ENCODE results near the gene KRT82.
"Not testable (repeated sequence)": the region's sequence is repeated elsewhere in the genome, so short reads cannot be mapped to it uniquely, and the experiment has no call there.

Gene KRT82

DNA sequence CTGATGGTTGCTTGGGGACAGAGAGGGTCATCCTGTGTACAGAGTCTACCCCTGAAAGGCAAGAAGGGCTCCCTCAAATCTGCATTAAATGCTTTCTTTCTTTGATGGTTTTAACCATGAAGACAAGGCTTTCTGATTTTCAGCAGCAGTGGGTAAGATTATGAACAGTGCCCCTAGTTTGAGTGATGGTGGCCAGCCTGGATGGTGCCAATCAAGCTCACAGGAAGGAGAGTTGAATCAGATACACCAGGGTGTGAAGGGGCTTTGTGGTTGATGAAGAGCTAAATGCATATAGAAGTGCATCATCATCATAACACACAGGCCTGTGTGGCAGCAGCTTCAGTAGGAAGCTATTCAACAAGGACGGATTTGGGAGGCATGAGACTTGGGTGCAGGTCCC, 44.6 kb downstream of the KRT82 start:
- no peak for DNase-seq (ENCODE audit: low read depth, low spot score)

DNA sequence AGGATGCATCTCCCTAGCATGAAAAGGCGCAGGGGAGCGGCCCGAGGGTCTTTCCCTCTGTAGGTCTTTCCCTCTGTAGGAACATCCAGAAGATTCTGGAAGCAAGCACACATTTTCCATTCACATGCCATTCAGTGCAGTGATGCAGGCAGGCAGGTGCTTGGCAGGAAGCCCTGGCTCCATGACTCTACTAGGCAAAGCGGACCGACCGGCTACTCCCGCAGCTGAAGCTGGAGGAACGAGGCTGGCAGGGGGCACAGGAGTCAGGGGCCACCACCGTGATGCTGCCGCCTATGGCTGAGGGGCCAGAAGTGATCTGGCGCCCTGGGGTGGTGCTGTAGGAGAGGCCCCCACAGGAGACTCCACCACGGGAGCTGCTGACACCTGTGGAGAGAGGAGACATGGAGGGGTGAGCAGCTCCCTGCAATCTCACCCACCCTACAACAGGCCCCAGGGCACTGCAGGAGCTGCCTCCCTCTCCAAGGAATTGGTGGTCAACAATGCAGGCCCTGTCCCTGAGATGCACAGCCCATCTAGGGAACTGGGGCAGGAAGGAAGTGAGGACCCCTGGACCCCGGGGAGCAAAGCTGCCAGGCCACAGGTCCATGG, 45.4 kb downstream of the KRT82 start:
- no peak for DNase-seq (ENCODE audit: low read depth, low spot score)

DNA sequence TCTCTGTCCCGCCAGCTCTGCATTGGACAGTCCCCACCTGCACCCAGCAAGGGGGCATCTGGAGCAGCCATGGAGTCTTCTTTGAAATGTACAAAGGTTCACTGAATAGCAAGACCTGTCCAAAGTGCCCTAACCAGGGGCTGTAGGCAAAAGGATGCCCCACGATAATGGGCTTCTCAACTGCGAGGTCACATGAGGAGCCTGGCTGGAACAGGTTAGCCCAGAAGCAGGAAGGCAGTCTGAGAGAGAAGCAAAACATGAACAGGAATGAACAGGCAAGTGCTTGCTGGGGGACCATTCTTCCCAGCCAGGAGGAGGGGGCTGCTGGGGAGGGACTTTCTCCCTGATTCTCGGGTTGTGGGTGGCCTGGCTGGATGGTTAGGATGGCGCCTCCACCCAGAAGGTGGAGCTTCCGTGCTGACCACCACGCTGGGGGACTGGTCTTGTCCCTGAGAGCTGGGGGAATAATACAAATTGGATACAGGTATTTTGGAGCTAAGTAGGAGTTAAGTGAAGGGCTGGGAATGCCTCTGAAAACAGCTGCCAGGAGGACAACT, 46.0 kb downstream of the KRT82 start:
- DNase-seq (ENCODE audit: low read depth, low spot score): no peak

DNA sequence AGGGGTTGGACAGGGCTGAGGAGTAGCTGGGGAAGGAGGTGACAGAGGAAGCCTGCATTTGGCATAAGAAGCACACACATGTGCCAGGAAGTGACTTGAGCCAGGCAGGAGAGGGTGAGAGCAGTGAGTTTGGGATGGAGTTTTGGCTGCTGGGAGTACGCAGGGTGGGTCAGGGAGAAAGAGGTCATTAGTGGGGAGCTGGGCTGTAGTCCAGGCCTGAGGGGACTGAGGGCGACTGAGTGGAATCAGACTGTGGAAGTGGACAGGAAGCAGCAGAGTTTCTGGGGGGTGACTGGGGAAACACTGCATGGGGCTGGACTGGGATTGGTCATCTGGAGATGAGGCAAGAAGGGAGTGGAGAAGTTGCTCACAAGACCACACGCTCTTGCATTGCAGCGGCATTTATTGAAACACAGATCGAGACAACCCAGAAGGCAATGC, 46.5 kb downstream of the KRT82 start:
- no peak for DNase-seq (ENCODE audit: low read depth, low spot score)

DNA sequence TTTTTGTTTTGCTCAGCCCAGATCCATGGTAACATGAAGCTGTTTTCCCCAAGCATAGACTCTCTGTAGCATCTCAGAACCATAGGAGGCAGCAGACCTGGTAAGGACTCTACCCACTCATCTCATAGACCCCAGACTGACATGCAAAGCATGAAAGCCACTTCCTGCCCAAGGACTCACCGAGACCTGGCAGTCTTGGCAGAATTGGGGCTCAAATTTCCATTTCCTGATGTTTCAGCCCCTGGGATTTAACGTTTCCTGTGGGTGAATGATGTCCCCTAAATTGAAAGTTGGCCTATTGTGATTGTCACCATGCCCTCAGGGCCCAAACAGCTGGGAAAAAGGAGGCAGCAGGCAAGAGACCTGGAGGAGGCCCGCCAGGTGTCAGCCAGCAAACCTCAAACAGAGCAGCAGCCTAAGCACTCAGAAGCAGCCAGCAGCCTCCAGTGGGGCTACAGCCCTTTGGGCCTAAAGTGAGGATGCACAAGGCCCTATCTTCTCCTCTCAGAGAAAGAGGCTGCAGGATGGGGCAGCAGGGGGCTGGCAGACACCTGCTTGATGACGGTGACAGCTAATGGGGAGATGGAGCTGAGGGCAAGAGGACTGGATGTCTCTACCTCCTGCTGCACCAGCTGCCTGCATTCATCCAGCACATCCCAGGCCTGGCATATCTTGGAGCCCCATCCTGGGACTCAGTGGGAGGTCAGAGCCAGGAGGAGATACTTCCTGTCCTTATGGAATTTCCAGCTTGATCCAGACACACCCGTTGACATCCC, 47.4 kb downstream of the KRT82 start:
- no peak for DNase-seq (ENCODE audit: low read depth, low spot score)

- no peak for DNase-seq (ENCODE audit: low read depth, low spot score)
Measured at GRCh38 chr12:52356762-52357580, 49.2 kb downstream of the KRT82 start.

DNA sequence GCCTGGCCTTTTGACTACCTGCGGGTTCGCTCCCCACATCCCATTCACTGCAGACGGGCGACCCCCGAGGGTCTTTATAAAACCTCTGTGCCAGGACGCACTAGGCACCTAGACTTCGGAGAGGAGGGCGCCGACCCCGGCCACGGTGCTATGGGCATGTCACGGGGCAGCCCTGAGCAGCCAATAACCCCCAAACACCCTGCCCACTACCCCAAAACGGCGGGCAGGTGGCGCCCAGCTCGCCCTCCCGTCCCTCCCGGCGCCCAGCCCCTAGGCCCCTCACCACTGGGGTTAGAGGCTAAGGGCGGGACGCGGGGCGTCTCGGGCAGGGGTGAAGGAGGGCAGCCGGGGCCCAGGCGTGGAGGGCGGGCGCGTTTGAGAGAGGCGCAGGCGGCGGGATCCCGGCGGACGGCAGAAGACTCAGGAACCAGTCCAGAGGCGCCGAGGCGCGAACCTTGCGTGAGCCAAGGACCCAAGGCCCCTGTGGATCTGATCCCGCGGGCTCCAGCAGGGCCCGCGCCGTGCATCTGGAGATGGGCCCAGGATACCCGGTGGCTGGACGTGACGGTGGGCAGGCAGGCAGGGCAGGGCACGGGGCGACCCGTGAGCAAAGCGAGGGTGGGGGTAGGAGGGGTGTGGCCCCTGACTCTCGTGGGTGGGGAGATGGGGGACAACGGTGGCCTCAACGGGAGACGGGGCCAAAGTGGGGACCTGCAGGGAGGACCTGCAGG, 49.9 kb downstream of the KRT82 start:
- no peak for DNase-seq (ENCODE audit: low read depth, low spot score)

GRCh38 chr12:52355176-52355575, 51.0 kb downstream of the KRT82 start:
- DNase-seq (ENCODE audit: low read depth, low spot score): no peak

- no peak for DNase-seq (ENCODE audit: low read depth, low spot score)
Measured at GRCh38 chr12:52354200-52354599, 51.9 kb downstream of the KRT82 start.

DNA sequence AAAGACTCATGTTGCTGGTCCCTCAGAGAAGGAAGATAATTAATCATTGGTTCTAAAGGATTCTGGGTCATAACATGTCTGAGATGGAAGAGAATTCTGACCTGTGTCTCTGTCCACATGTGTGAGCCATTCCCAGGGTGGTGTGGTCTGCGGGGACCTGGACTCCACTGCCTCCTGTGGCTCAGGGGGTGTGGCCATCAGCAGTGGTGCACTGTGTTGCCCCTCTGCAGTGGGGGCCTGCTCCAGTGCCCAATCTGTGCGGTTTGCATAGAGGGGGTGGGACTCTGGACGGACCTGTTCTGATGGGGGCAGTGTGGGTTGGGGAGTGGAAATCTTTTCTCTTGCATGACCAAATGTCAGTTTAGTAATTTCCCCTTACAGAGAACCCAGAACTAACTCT, 52.4 kb downstream of the KRT82 start:
- no peak for DNase-seq (ENCODE audit: low read depth, low spot score)

DNA sequence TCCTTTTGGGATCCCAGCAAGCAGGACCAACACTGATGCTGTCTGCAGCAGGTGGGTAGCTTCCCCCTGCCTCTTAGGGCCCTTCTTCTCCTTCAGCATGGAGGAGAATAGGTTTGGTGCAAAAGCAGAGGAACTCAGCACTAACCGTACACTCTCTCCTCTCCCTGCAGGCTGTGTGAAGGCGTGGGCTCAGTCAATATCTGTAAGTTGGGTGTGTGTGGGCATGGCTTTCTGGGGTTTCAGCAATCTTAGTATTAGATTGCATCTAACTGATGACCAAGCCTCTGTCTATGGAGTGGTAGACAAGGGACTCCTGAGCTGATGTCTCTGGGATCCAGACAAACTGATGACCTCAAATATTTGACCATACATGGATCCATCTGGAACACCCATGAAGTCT, 53.2 kb downstream of the KRT82 start:
- no peak for DNase-seq (ENCODE audit: low read depth, low spot score)

- no peak for DNase-seq (ENCODE audit: low read depth, low spot score)
Measured at GRCh38 chr12:52351196-52352059, 54.7 kb downstream of the KRT82 start.

DNA sequence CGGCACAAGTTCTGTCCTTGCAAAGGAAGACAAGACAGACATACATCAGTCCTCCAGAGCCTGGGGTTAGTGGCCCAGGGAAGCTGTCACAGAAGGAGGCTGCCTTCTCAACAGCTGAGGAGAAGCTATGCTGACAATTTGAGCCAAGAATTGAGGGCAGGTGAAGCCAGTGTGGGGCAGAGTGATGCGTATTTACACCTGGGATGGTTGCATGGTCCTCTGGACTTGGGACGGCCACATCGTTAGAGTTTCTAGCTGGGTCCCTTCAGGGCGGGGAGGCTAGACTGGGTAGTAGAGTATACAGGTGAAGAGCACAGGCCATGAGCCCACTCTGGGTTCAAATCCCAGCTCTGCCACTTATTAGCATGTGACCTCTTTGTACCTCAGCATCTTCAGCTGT, 55.3 kb downstream of the KRT82 start:
- DNase-seq (ENCODE audit: low read depth, low spot score): no peak

DNA sequence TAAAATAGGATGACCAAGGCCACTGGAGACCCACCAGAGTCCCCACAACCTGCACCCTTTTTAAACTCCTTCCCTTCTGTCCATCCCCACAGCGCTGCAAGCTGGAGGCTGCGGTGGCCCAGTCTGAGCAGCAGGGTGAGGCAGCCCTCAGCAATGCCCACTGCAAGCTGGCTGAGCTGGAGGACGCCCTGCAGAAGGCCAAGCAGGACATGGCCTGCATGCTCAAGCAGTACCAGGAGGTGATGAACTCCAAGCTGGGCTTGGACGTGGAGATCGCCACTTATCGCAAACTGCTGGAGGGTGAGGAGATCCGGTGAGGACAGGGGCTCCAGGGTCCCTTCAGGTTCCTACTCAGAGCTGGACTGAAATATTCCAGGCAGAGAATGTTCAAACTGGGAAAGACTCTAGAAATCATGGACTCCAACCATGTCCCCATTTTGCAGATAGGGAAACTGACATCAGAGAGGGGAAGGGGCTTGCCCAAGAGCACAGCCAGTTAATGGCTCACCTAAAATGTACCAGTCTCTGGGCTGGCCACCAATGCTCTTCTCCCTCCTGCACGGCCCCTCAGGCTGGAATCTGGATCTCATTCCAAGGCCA, 56.0 kb downstream of the KRT82 start:
- no peak for DNase-seq (ENCODE audit: low read depth, low spot score)

GRCh38 chr12:52349196-52349595, 56.9 kb downstream of the KRT82 start:
- DNase-seq (ENCODE audit: low read depth, low spot score): no peak

DNA sequence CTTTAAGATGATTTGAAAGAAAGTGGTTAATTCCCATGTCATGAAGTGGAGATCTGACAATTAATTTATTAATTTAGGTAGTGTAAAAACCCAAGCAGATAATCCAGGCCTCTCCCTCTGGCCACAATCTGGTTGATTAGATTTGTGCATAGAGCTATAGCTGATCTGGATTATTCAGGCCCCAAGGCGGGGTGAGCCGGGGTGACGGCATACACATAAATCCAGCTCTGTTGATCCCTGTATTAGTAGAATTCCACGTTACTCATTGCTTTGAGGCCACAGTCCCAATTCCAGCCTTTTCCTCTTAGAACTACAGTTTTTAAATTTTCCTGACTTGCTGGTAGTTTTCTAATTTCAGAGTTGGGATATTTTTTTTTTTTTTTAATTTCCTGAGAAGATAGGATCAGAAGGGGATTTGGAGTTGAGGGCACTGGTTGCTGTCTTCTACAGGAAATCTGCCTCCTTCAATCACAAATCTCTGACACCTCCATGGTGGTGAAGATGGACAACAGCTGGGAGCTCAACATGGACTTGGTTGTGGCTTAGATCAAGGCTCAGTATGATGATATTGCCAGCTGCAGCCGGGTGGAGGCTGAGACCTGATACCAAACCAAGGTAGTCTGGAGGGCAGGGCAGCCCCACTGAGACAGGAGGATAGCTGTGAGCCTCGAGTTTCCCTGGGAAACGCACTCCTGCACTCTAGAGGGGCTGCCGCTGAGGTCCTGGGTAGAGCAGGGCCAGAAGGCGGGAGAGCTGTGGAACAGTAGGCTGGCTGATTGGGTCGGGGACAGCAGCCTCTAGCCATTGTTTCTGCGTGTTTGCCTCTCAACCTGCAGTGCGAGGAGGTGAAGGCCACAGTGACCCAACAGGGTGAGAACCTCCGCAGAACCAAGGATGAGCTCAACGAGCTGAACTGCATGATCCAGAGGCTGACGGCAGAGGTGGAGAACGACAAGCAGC, 58.3 kb downstream of the KRT82 start:
- DNase-seq (ENCODE audit: low read depth, low spot score): no peak

GRCh38 chr12:52347016-52347415, 59.1 kb downstream of the KRT82 start:
- no peak for DNase-seq (ENCODE audit: low read depth, low spot score)

DNA sequence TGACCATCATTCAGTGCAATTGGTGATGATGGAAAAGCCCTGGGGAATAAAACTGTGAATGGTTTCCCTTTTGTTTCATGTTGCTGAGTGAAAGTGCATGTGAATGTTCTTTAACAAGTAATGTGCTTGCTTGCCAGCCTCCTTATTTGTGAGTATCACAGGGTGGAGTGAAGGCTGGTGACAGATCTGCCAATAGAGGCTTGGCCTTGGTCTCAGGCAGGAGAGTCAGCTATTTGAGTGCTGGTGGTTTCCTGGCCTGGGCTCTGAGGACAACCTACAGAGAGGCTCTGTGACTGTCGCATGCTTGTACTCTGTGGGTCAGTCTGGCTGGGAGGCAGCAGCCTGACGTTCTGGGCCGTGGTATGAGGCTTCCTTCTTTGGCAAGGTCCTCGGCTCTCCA, 59.5 kb downstream of the KRT82 start:
- DNase-seq (ENCODE audit: low read depth, low spot score): no peak

GRCh38 chr12:52345041-52345440, 61.1 kb downstream of the KRT82 start:
- not testable (repeated sequence) for DNase-seq (ENCODE audit: low read depth, low spot score)
